HG02678 (cell line): ENCODE results near the gene FHIT.

Source experiments
- ATAC-seq: cut with Tn5 transposase; IDR thresholded peaks from one replicate; pipeline ENCODE4 v1.9.1; 2021; ENCODE audit warnings: mild to moderate bottlenecking, moderate library complexity; ENCODE audit not compliant: unreplicated experiment

FHIT gene

GRCh38 chr3:60154011-60154410, 1097.2 kb downstream of the FHIT start:
- ATAC-seq, result no peak

- ATAC-seq, result no peak
Observed at GRCh38 chr3:60153221-60153999, 1097.8 kb downstream of the FHIT start.

- no peak for ATAC-seq
Observed at GRCh38 chr3:60149501-60149900, 1101.8 kb downstream of the FHIT start.

- no peak for ATAC-seq
Observed at GRCh38 chr3:60147249-60147950, 1103.9 kb downstream of the FHIT start.

- no peak for ATAC-seq
Observed at GRCh38 chr3:60146121-60146520, 1105.1 kb downstream of the FHIT start.

- no peak for ATAC-seq
Observed at GRCh38 chr3:60144071-60144470, 1107.2 kb downstream of the FHIT start.

GRCh38 chr3:60142009-60142408, 1109.2 kb downstream of the FHIT start:
- ATAC-seq, result no peak

- ATAC-seq, result no peak
Observed at GRCh38 chr3:60140160-60140559, 1111.1 kb downstream of the FHIT start.

GRCh38 chr3:60136601-60137000, 1114.7 kb downstream of the FHIT start:
- ATAC-seq, result no peak

- ATAC-seq, result no peak
Observed at GRCh38 chr3:60135474-60135873, 1115.8 kb downstream of the FHIT start.

- ATAC-seq, result no peak
Observed at GRCh38 chr3:60133269-60134162, 1117.7 kb downstream of the FHIT start.

- ATAC-seq, result no peak
Observed at GRCh38 chr3:60131618-60132017, 1119.6 kb downstream of the FHIT start.

- ATAC-seq, result no peak
Observed at GRCh38 chr3:60126511-60127304, 1124.5 kb downstream of the FHIT start.

GRCh38 chr3:60125686-60126085, 1125.6 kb downstream of the FHIT start:
- no peak for ATAC-seq

- ATAC-seq, result no peak
Observed at GRCh38 chr3:60120245-60120644, 1131.0 kb downstream of the FHIT start.

- no peak for ATAC-seq
Observed at GRCh38 chr3:60114191-60114590, 1137.1 kb downstream of the FHIT start.

- ATAC-seq, result no peak
Observed at GRCh38 chr3:60107275-60107674, 1144.0 kb downstream of the FHIT start.

- no peak for ATAC-seq
Observed at GRCh38 chr3:60102154-60102553, 1149.1 kb downstream of the FHIT start.

GRCh38 chr3:60101621-60102020, 1149.6 kb downstream of the FHIT start:
- no peak for ATAC-seq

- ATAC-seq, result no peak
Observed at GRCh38 chr3:60096403-60096802, 1154.8 kb downstream of the FHIT start.

GRCh38 chr3:60095930-60096329, 1155.3 kb downstream of the FHIT start:
- no peak for ATAC-seq
